Measurements from ENCODE around the gene RHOV. TPM values are rescaled to one million over a fixed set of nuclear protein-coding genes. Genes with fewer than 3 reads are reported as not detected.

Gene RHOV
- total RNA-seq, 2 donors from 2014 or later = 0.72 TPM; not detected in 1

GRCh38 chr15:40908095-40908494, 34.1 kb upstream of the RHOV start:
- no peaks in the 10 kb centered on the region for H3K9me3 Mint-ChIP-seq
- no peak for ATAC-seq
- peak overlapping the region in 1 of 2 donors; percentile 84 for H3K27ac Mint-ChIP-seq
- H3K36me3 Mint-ChIP-seq = no peaks in the 10 kb centered on the region
- DNase-seq (ENCODE audit: low spot score in 2 of 2) = no peak

- no peaks in the 10 kb centered on the region for H3K9me3 Mint-ChIP-seq
- H3K36me3 Mint-ChIP-seq = no peaks in the 10 kb centered on the region
- peak; percentile 53 to 69 for DNase-seq (ENCODE audit: low spot score in 2 of 2)
- peak overlapping the region in 1 of 2 donors; percentile 84 for H3K27ac Mint-ChIP-seq
- peak; percentile 40 to 48 for ATAC-seq
Measured at GRCh38 chr15:40906991-40907802, 33.2 kb upstream of the RHOV start.

- ATAC-seq (peak; percentile 83 to 86), DNase-seq (ENCODE audit: low spot score in 2 of 2) (peak; percentile 82 to 90)
- Mint-ChIP-seq H3K36me3 (no peaks in the 10 kb centered on the region), H3K9me3 (no peaks in the 10 kb centered on the region), H3K27ac (peak overlapping the region in 1 of 2 donors; percentile 84)
Measured at GRCh38 chr15:40906091-40906990, 32.3 kb upstream of the RHOV start.

GRCh38 chr15:40904552-40905201, 30.6 kb upstream of the RHOV start:
- Mint-ChIP-seq H3K27ac (no peak overlapping the region), H3K36me3 (no peaks in the 10 kb centered on the region), H3K9me3 (no peaks in the 10 kb centered on the region)
- no peak for DNase-seq (ENCODE audit: low spot score in 2 of 2)
- ATAC-seq = no peak

- no peaks in the 10 kb centered on the region for H3K36me3 Mint-ChIP-seq
- DNase-seq (ENCODE audit: low spot score in 2 of 2) (no peak), ATAC-seq (no peak)
- H3K9me3 Mint-ChIP-seq = no peaks in the 10 kb centered on the region
- H3K27ac Mint-ChIP-seq = peak overlapping the region in 1 of 2 donors; percentile 74
Measured at GRCh38 chr15:40902605-40903561, 28.8 kb upstream of the RHOV start.

GRCh38 chr15:40901053-40901443, 27.0 kb upstream of the RHOV start:
- no peak for DNase-seq (ENCODE audit: low spot score in 2 of 2)
- no peak overlapping the region for H3K27ac Mint-ChIP-seq
- no peaks in the 10 kb centered on the region for H3K36me3 Mint-ChIP-seq
- no peak for ATAC-seq
- no peaks in the 10 kb centered on the region for H3K9me3 Mint-ChIP-seq

GRCh38 chr15:40900256-40901052, 26.4 kb upstream of the RHOV start:
- no peaks in the 10 kb centered on the region for H3K9me3 Mint-ChIP-seq
- H3K27ac Mint-ChIP-seq = no peak overlapping the region
- ATAC-seq (no peak), DNase-seq (ENCODE audit: low spot score in 2 of 2) (no peak)
- peaks cover 0 to under 1% of the 10 kb centered on the region in 2 donors for H3K36me3 Mint-ChIP-seq

GRCh38 chr15:40899536-40900207, 25.6 kb upstream of the RHOV start:
- H3K9me3 Mint-ChIP-seq = no peaks in the 10 kb centered on the region
- DNase-seq (ENCODE audit: low spot score in 2 of 2) (no peak), ATAC-seq (no peak)
- H3K27ac Mint-ChIP-seq = no peak overlapping the region
- H3K36me3 Mint-ChIP-seq = peaks cover 0 to 7% of the 10 kb centered on the region in 2 donors

GRCh38 chr15:40894681-40895448, 20.8 kb upstream of the RHOV start:
- ATAC-seq (peak; percentile 43 to 62), DNase-seq (ENCODE audit: low spot score in 2 of 2) (peak; percentile 61 to 65)
- H3K27ac Mint-ChIP-seq = peak overlapping the region; percentile 90 to 99
- peaks cover 5 to 7% of the 10 kb centered on the region in 2 donors for H3K36me3 Mint-ChIP-seq
- H3K9me3 Mint-ChIP-seq = no peaks in the 10 kb centered on the region

- Mint-ChIP-seq H3K9me3 (no peaks in the 10 kb centered on the region), H3K36me3 (peaks cover 5 to 7% of the 10 kb centered on the region in 2 donors), H3K27ac (peak within 1 kb of the TSS; percentile 90 to 99)
- peak; percentile 98 to 100 for DNase-seq (ENCODE audit: low spot score in 2 of 2)
- peak; percentile 98 to 99 for ATAC-seq
Measured at GRCh38 chr15:40893733-40894680, 20.0 kb upstream of the RHOV start, which contains the start of gene VPS18. VPS18 (plus strand) TSS chr15:40894450; CDS start chr15:40894769, 319 bp downstream.

- Mint-ChIP-seq H3K9me3 (no peaks in the 10 kb centered on the region), H3K27ac (peak overlapping the region in 1 of 2 donors; percentile 90), H3K36me3 (peaks cover 5 to 7% of the 10 kb centered on the region in 2 donors)
- ATAC-seq (no peak), DNase-seq (ENCODE audit: low spot score in 2 of 2) (no peak)
Measured at GRCh38 chr15:40893019-40893670, 19.1 kb upstream of the RHOV start.

GRCh38 chr15:40892447-40893012, 18.5 kb upstream of the RHOV start:
- no peak for DNase-seq (ENCODE audit: low spot score in 2 of 2)
- no peak for ATAC-seq
- H3K9me3 Mint-ChIP-seq = no peaks in the 10 kb centered on the region
- peaks cover 5 to 7% of the 10 kb centered on the region in 2 donors for H3K36me3 Mint-ChIP-seq
- H3K27ac Mint-ChIP-seq = no peak overlapping the region

Data from activated naive CD4-positive, alpha-beta T cell treated with anti-CD3 and anti-CD28 coated beads, Interleukin-2, amount 50 U/mL, for 72 hours (primary cell).